ENCODE results near the gene CD302.

- no peak for TF ChIP-seq CTCF (IDR thresholded peaks at IDR 0.05)
- TF ChIP-seq EZH2 (IDR thresholded peaks at IDR 0.05) = no peak
- no peak for TF ChIP-seq EZH2phosphoT487 (IDR thresholded peaks at IDR 0.05)
Observed at GRCh38 chr2:159792599-159792998, 5.4 kb downstream of the CD302 start.
